ENCODE results near the gene CCM2.

The CCM2 gene

GRCh38 chr7:44979481-44980392 is 20.3 kb upstream of the CCM2 start:
- POLR2A ChIA-PET, result interaction anchor here (0.5 to 2.1 kb wide), 5 partner anchors 10 to 95 kb away, joined by 3 to 9 read pairs (median 3); partner anchors contain the start of gene CCM2
- TF ChIP-seq CTCF (IDR thresholded peaks at IDR 0.05; ENCODE audit: control extremely low read depth, extremely low read depth, low read depth, missing control alignments), result peak; percentile 19
- CTCF ChIA-PET, result interaction anchor here (0.6 to 2.9 kb wide), 4 partner anchors 9 to 415 kb away, joined by 3 to 11 read pairs (median 4); no protein-coding TSS in a partner anchor
- DNase-seq (ENCODE audit: extremely low spot score), result no peak

GRCh38 chr7:44980393-44981034 is 19.5 kb upstream of the CCM2 start:
- TF ChIP-seq CTCF (IDR thresholded peaks at IDR 0.05; ENCODE audit: control extremely low read depth, extremely low read depth, low read depth, missing control alignments), result no peak
- POLR2A ChIA-PET, result interaction anchor here (0.7 to 2.1 kb wide), 6 partner anchors 9 to 398 kb away, joined by 3 to 9 read pairs (median 4); partner anchors contain the start of gene CCM2
- DNase-seq (ENCODE audit: extremely low spot score), result peak; percentile 66
- CTCF ChIA-PET, result interaction anchor here (1.1 to 2.9 kb wide), 4 partner anchors 10 to 35 kb away, joined by 3 to 11 read pairs (median 5); no protein-coding TSS in a partner anchor

GRCh38 chr7:44981035-44981706 is 18.8 kb upstream of the CCM2 start:
- POLR2A ChIA-PET, result interaction anchor here (0.7 to 2.1 kb wide), 7 partner anchors 10 to 398 kb away, joined by 3 to 9 read pairs (median 4); partner anchors contain the start of gene CCM2
- no peak for TF ChIP-seq CTCF (IDR thresholded peaks at IDR 0.05; ENCODE audit: control extremely low read depth, extremely low read depth, low read depth, missing control alignments)
- no peak for DNase-seq (ENCODE audit: extremely low spot score)
- CTCF ChIA-PET, result interaction anchor here (1.1 to 2.9 kb wide), 5 partner anchors 8 to 34 kb away, joined by 3 to 11 read pairs (median 6); no protein-coding TSS in a partner anchor

- DNase-seq (ENCODE audit: extremely low spot score), result no peak
- ChIA-PET POLR2A (interaction anchor here (1.9 kb wide), 1 partner anchor 17 kb away, joined by 11 read pairs; the partner anchor contains the start of gene CCM2), CTCF (interaction anchor here (1.3 to 2.9 kb wide), 6 partner anchors 8 to 100 kb away, joined by 3 to 11 read pairs (median 5); no protein-coding TSS in a partner anchor)
- no peak for TF ChIP-seq CTCF (IDR thresholded peaks at IDR 0.05; ENCODE audit: control extremely low read depth, extremely low read depth, low read depth, missing control alignments)
Observed at GRCh38 chr7:44982535-44982923, 17.5 kb upstream of the CCM2 start.

- ChIA-PET CTCF (interaction anchor here (1.2 to 2.9 kb wide), 8 partner anchors 7 to 100 kb away, joined by 3 to 11 read pairs (median 5); no protein-coding TSS in a partner anchor), POLR2A (interaction anchor here (0.7 to 1.9 kb wide), 3 partner anchors 14 to 54 kb away, joined by 3 to 11 read pairs (median 3); partner anchors contain the start of gene CCM2)
- TF ChIP-seq CTCF (IDR thresholded peaks at IDR 0.05; ENCODE audit: control extremely low read depth, extremely low read depth, low read depth, missing control alignments), result no peak
- DNase-seq (ENCODE audit: extremely low spot score), result no peak
Observed at GRCh38 chr7:44982970-44983369, 17.0 kb upstream of the CCM2 start.
